Hepatocyte (in vitro differentiated cells): ENCODE results near the gene USP28.

ENCODE experiments used
- EZH2 ChIP-seq: fragments of 200-600 bp; sonication (generic); IDR thresholded peaks from 2 replicates; pipeline ENCODE4 v1.6.1; 2016; ENCODE audit warnings: antibody characterized with exemption, mild to moderate bottlenecking, borderline replicate concordance
- EZH2phosphoT487 ChIP-seq: fragments of 200-600 bp; sonication (generic); IDR thresholded peaks from one replicate; pipeline ENCODE4 v1.6.1; 2018; ENCODE audit warnings: antibody characterized with exemption, mild to moderate bottlenecking, low read depth, moderate library complexity; ENCODE audit not compliant: unreplicated experiment, severe bottlenecking
- TF ChIP-seq, protein P1 (sequence below): fragments of 200-600 bp; sonication (generic); IDR thresholded peaks from 2 replicates; pipeline ENCODE4 v1.5.1; 2016; ENCODE audit warnings: antibody characterized with exemption, mild to moderate bottlenecking; ENCODE audit not compliant: poor library complexity

DNA sequence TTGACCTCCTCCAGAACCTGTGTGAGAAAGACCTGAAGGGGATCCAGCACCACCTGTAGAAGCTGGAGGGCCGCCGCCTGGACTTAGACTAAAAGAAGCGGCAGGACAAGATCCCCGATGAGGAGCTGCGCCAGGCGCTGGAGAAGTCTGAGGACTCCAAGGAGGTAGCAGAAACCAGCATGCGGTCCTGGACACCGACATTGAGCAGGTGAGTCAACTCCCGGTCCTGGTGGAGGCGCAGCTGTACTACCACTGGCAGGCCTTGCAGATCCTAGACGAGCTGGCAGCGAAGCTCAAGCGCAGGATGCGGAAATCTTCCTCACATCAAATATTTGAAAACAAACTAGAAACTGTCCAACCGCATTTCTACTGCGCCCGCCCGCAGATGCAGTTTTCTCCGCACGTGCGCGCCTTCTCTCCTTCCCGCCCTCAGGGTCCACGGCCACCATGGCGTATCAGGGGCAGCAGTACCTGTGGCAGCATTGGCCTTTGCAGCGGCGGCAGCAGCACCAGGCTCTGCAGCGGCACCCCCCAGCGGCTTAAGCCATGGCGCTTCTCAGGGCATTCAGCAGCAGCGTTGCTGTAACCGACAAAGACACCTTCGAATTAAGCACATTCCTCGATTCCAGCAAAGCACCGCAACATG lies 85.6 kb downstream of the USP28 start:
- TF ChIP-seq, protein P1, sequence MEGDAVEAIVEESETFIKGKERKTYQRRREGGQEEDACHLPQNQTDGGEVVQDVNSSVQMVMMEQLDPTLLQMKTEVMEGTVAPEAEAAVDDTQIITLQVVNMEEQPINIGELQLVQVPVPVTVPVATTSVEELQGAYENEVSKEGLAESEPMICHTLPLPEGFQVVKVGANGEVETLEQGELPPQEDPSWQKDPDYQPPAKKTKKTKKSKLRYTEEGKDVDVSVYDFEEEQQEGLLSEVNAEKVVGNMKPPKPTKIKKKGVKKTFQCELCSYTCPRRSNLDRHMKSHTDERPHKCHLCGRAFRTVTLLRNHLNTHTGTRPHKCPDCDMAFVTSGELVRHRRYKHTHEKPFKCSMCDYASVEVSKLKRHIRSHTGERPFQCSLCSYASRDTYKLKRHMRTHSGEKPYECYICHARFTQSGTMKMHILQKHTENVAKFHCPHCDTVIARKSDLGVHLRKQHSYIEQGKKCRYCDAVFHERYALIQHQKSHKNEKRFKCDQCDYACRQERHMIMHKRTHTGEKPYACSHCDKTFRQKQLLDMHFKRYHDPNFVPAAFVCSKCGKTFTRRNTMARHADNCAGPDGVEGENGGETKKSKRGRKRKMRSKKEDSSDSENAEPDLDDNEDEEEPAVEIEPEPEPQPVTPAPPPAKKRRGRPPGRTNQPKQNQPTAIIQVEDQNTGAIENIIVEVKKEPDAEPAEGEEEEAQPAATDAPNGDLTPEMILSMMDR, result no peak
- TF ChIP-seq EZH2 (no peak), EZH2phosphoT487 (no peak)
